ENCODE data around the gene NXF3. TPM values are rescaled to one million over a fixed set of nuclear protein-coding genes. Genes with fewer than 3 reads are reported as not detected.

The NXF3 gene
- total and polyA plus RNA-seq, 2 experiments from 2014 or later, result not detected

DNA sequence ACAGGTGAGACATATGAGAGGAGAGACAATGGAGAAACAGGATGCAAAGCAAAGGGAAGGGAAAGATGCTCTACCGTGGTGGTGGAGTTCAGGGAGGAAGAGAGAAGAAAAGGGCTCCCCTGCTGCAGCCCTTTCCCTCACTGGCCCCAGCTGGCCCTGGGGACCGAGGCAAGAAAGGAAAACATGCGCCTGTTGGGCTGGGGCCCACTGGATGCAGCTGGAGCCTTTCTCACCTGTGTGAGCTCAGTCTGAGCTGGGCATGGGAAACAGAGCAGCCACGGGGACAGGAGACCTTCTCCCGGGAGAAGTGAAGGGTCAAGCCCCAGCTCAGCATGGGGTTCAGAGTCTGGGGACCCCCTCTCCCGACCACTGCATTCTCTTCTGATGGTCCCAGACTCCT, 11.9 kb downstream of the NXF3 start:
- no peaks in the 10 kb centered on the region for H3K9me2 ChIP-seq (ENCODE audit: insufficient read depth)
- Mint-ChIP-seq H3K4me1 (no peaks in the 10 kb centered on the region), H3K27me3 (ENCODE audit: insufficient read depth, low read depth, poor library complexity) (no peaks in the 10 kb centered on the region), H3K4me3 (no peak overlapping the region), H3K36me3 (ENCODE audit: low read depth) (no peaks in the 10 kb centered on the region), H3K27ac (no peak overlapping the region), H3K9me3 (no peaks in the 10 kb centered on the region)
- TF ChIP-seq ZNF331 (CRISPR knock-in tag; IDR thresholded peaks at IDR 0.05; ENCODE audit: low read depth), result no peak
- TF ChIP-seq ZNF462 (CRISPR knock-in tag; IDR thresholded peaks at IDR 0.05), result no peak
- TF ChIP-seq, protein P1, sequence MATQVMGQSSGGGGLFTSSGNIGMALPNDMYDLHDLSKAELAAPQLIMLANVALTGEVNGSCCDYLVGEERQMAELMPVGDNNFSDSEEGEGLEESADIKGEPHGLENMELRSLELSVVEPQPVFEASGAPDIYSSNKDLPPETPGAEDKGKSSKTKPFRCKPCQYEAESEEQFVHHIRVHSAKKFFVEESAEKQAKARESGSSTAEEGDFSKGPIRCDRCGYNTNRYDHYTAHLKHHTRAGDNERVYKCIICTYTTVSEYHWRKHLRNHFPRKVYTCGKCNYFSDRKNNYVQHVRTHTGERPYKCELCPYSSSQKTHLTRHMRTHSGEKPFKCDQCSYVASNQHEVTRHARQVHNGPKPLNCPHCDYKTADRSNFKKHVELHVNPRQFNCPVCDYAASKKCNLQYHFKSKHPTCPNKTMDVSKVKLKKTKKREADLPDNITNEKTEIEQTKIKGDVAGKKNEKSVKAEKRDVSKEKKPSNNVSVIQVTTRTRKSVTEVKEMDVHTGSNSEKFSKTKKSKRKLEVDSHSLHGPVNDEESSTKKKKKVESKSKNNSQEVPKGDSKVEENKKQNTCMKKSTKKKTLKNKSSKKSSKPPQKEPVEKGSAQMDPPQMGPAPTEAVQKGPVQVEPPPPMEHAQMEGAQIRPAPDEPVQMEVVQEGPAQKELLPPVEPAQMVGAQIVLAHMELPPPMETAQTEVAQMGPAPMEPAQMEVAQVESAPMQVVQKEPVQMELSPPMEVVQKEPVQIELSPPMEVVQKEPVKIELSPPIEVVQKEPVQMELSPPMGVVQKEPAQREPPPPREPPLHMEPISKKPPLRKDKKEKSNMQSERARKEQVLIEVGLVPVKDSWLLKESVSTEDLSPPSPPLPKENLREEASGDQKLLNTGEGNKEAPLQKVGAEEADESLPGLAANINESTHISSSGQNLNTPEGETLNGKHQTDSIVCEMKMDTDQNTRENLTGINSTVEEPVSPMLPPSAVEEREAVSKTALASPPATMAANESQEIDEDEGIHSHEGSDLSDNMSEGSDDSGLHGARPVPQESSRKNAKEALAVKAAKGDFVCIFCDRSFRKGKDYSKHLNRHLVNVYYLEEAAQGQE (IDR thresholded peaks at IDR 0.05; ENCODE audit: unreplicated experiment), result no peak
- TF ChIP-seq EZH2phosphoT487 (IDR thresholded peaks at IDR 0.05; ENCODE audit: unreplicated experiment), result no peak
- TF ChIP-seq ZNF114 (CRISPR knock-in tag; IDR thresholded peaks at IDR 0.05), result no peak
- TF ChIP-seq ETS1 (IDR thresholded peaks at IDR 0.05), result no peak
- TF ChIP-seq POLR2AphosphoS5 (IDR thresholded peaks at IDR 0.05; ENCODE audit: low read depth), result no peak
- H3K36me3 ChIP-seq (ENCODE audit: insufficient read depth), result no peaks in the 10 kb centered on the region
- no peak overlapping the region for H2AFZ ChIP-seq
- H3K79me2 ChIP-seq (replicated peaks; ENCODE audit: insufficient read depth), result no peaks in the 10 kb centered on the region
- no peak overlapping the region for H3K4me3 ChIP-seq
- no peaks in the 10 kb centered on the region for H3K27me3 ChIP-seq (ENCODE audit: insufficient read depth)
- no peaks in the 10 kb centered on the region for H3F3A ChIP-seq (replicated peaks; ENCODE audit: low read depth)
- no peak overlapping the region for H3K4me2 ChIP-seq
- no peaks in the 10 kb centered on the region for H4K20me1 ChIP-seq (replicated peaks; ENCODE audit: insufficient read depth)
- no peak overlapping the region for H3K27ac ChIP-seq (ENCODE audit: low read depth)
- H3K4me1 ChIP-seq (ENCODE audit: insufficient read depth), result no peaks in the 10 kb centered on the region
- no peak for DNase-seq (ENCODE audit: low spot score)
- ATAC-seq, result no peak
